Keratinocyte (primary cell): ENCODE measurements around the gene ANXA4. TPM values are rescaled to one million over a fixed set of nuclear protein-coding genes. Genes with fewer than 3 reads are reported as not detected.

Experiments
- DNase-seq: peaks from one replicate; pipeline ENCODE4 v3.0.0-alpha.2; 2011; ENCODE audit warnings: low read depth, missing footprints, low spot score
- FAIRE-seq: peaks from 2 replicates; lab custom pipeline; 2011; peaks lifted over from hg19 to GRCh38; lab: Jason Lieb, UNC
- H2AFZ ChIP-seq: 2 replicates; pipeline ENCODE4 v1.6.0; 2012; ENCODE audit warnings: low read length, control low read depth, inconsistent platforms; ENCODE audit not compliant: control insufficient read depth
- H3K27ac ChIP-seq: 2 replicates; pipeline ENCODE4 v1.5.1; 2011; ENCODE audit warnings: low read length; ENCODE audit not compliant: control insufficient read depth, insufficient read depth
- H3K27me3 ChIP-seq: 3 replicates; pipeline ENCODE4 v1.6.0; 2011; ENCODE audit warnings: low read length; ENCODE audit not compliant: control insufficient read depth, insufficient read depth; ENCODE audit errors: extremely low read depth
- H3K36me3 ChIP-seq, 2 experiments: 2 replicates in 1 of 2; 3 replicates in 1 of 2; pipeline ENCODE4 v1.5.1; 2011; ENCODE audit warnings: low read length in 2 of 2, mild to moderate bottlenecking in 1 of 2; ENCODE audit not compliant: control insufficient read depth in 2 of 2, insufficient read depth in 2 of 2; ENCODE audit errors: extremely low read depth in 1 of 2
- H3K4me1 ChIP-seq: 3 replicates; pipeline ENCODE4 v1.5.1; 2011; ENCODE audit warnings: low read length; ENCODE audit not compliant: control insufficient read depth, insufficient read depth; ENCODE audit errors: extremely low read depth
- H3K4me2 ChIP-seq: 3 replicates; pipeline ENCODE4 v1.6.0; 2011; ENCODE audit warnings: low read depth, low read length; ENCODE audit not compliant: control insufficient read depth, insufficient read depth; ENCODE audit errors: extremely low read depth
- H3K4me3 ChIP-seq, 3 experiments: fragments of 200-600 bp in 1 of 3; sonication (generic) in 1 of 3; 2 replicates in 2 of 3; 3 replicates in 1 of 3; pipeline ENCODE4 v1.5.1; 2011 to 2016; ENCODE audit warnings: low read length in 3 of 3, mild to moderate bottlenecking in 3 of 3, control low read depth in 2 of 3, inconsistent platforms in 1 of 3, low read depth in 1 of 3, mixed read lengths in 1 of 3, mixed run types in 1 of 3, moderate library complexity in 1 of 3; ENCODE audit not compliant: control insufficient read depth in 2 of 3, insufficient read depth in 2 of 3; ENCODE audit errors: extremely low read depth in 1 of 3
- H3K79me2 ChIP-seq: 2 replicates; pipeline ENCODE4 v1.6.0; 2012; ENCODE audit warnings: low read length; ENCODE audit not compliant: control insufficient read depth, insufficient read depth
- H3K9ac ChIP-seq: 3 replicates; pipeline ENCODE4 v1.6.0; 2011; ENCODE audit warnings: low read length; ENCODE audit not compliant: control insufficient read depth, insufficient read depth; ENCODE audit errors: extremely low read depth
- H3K9me1 ChIP-seq: 3 replicates; pipeline ENCODE4 v1.6.0; 2011; ENCODE audit warnings: low read length; ENCODE audit not compliant: control insufficient read depth, insufficient read depth; ENCODE audit errors: extremely low read depth
- H3K9me3 ChIP-seq: 2 replicates; pipeline ENCODE4 v1.5.1; 2012; ENCODE audit warnings: low read depth, low read length; ENCODE audit not compliant: control insufficient read depth
- H4K20me1 ChIP-seq: 3 replicates; pipeline ENCODE4 v1.6.0; 2011; ENCODE audit warnings: low read length; ENCODE audit not compliant: control insufficient read depth, insufficient read depth; ENCODE audit errors: extremely low read depth
- CTCF ChIP-seq, 3 experiments: IDR thresholded peaks in 1 of 3; conservative IDR thresholded peaks in 1 of 3; optimal IDR thresholded peaks in 1 of 3; 2 replicates in 2 of 3; 3 replicates in 1 of 3; pipeline versions ENCODE3 to v1.5.1; 2011; ENCODE audit warnings: low read length in 3 of 3, mild to moderate bottlenecking in 3 of 3, moderate library complexity in 2 of 3, control low read depth in 1 of 3, inconsistent platforms in 1 of 3; ENCODE audit not compliant: insufficient read depth in 2 of 3; ENCODE audit errors: extremely low read depth in 1 of 3
- EZH2 ChIP-seq: IDR thresholded peaks from one replicate; pipeline ENCODE4 v1.6.1; 2012; ENCODE audit warnings: inconsistent platforms, mild to moderate bottlenecking, low read length, moderate library complexity
- dilution Hi-C: fragments of 300-500 bp; cut with MboI; formaldehyde crosslinking; loops from one replicate; pipeline ENCODE4 v1.7.0; 2020; ENCODE audit warnings: low sequenced_read_pairs; ENCODE audit not compliant: extremely low pct_ligation_motif_present
- polyA plus RNA-seq, 5 experiments: library from polyadenylated mRNA; depleted of rRNA in 3 of 5; stranded (reverse) in 3 of 5; stranded (forward) in 1 of 5; unstranded in 1 of 5; fragments of >200 nt; gene quantifications; 1 replicate in 1 of 5; 2 replicates in 3 of 5; 3 replicates in 1 of 5; pipeline versions ENCODE4 v1.2.1 to v1.2.3, GENCODE V29; 2011 to 2012; ENCODE audit warnings: missing spikeins in 2 of 5, low read depth in 1 of 5, low replicate concordance in 1 of 5

Gene ANXA4
- polyA plus RNA-seq, 1 donor (not counting 4 experiments of a cell fraction or from before 2014, with no cell fraction given): 209 TPM

- Histone ChIP-seq H4K20me1 (no peaks in the 10 kb centered on the region), H3K4me3 (peak overlapping the region; percentile 72 to 88 (median 83)), H3K9ac (peak overlapping the region; percentile 92), H3K36me3 (no peaks in the 10 kb centered on the region), H3K4me1 (peaks cover 15% of the 10 kb centered on the region), H3K4me2 (peak overlapping the region; percentile 96), H3K9me1 (no peaks in the 10 kb centered on the region), H3K79me2 (peaks cover 18% of the 10 kb centered on the region), H3K9me3 (no peaks in the 10 kb centered on the region), H3K27ac (peak overlapping the region; percentile 94), H3K27me3 (no peaks in the 10 kb centered on the region), H2AFZ (peak overlapping the region; percentile 88)
- peak; percentile 13 for DNase-seq
- TF ChIP-seq CTCF (optimal IDR thresholded peaks at IDR 0.05 in 1 of 3, IDR thresholded peaks at IDR 0.05 in 1 of 3, conservative IDR thresholded peaks at IDR 0.05 in 1 of 3; ENCODE audit: extremely low read depth in 1 of 3, insufficient read depth in 2 of 3, low read length in 3 of 3): no peak
- TF ChIP-seq EZH2: no peak
- FAIRE-seq: no peak
- dilution Hi-C loops: no loop called here
These were observed 87.0 kb downstream of the ANXA4 start for GRCh38 chr2:69828938-69829255.

GRCh38 chr2:69829256-69830044, 87.5 kb downstream of the ANXA4 start, which contains the start of gene GMCL1:
GMCL1 (plus strand) TSS chr2:69829660; CDS start chr2:69829893, 233 bp downstream.
- Histone ChIP-seq H3K9me1 (no peaks in the 10 kb centered on the region), H3K9me3 (no peaks in the 10 kb centered on the region), H3K4me1 (peaks cover 15% of the 10 kb centered on the region), H3K79me2 (peaks cover 18% of the 10 kb centered on the region), H2AFZ (peak within 1 kb of the TSS; percentile 89), H3K36me3 (no peaks in the 10 kb centered on the region), H4K20me1 (no peaks in the 10 kb centered on the region), H3K27me3 (no peaks in the 10 kb centered on the region), H3K4me3 (peak within 1 kb of the TSS; percentile 72 to 88 (median 83)), H3K4me2 (peak within 1 kb of the TSS; percentile 96), H3K27ac (peak within 1 kb of the TSS; percentile 94), H3K9ac (peak within 1 kb of the TSS; percentile 92)
- dilution Hi-C loops: no loop called here
- peak; percentile 80 for DNase-seq
- peak; percentile 60 for FAIRE-seq
- no peak for TF ChIP-seq EZH2
- TF ChIP-seq CTCF (optimal IDR thresholded peaks at IDR 0.05 in 1 of 3, IDR thresholded peaks at IDR 0.05 in 1 of 3, conservative IDR thresholded peaks at IDR 0.05 in 1 of 3; ENCODE audit: extremely low read depth in 1 of 3, insufficient read depth in 2 of 3, low read length in 3 of 3): no peak
